ENCODE measurements around the gene GPRIN2. TPM values are rescaled to one million over a fixed set of nuclear protein-coding genes. Genes with fewer than 3 reads are reported as not detected.

Gene GPRIN2
- total RNA-seq, 6 experiments from 2014 or later = 0.19 to 0.84 (median 0.32) TPM

- 91% methylated on average over 5 of the region's 5 CpGs for WGBS (ENCODE audit: insufficient coverage, low coverage, low lambda C conversion rate, missing lambda C conversion rate)
- TF ChIP-seq CTCF (IDR thresholded peaks at IDR 0.05) = no peak
- DNase-seq = peak; percentile 8 to 47 (median 47)
- Histone ChIP-seq H3K27ac (no peak overlapping the region), H3K36me3 (no peaks in the 10 kb centered on the region), H3K27me3 (peaks cover 7 to 17% of the 10 kb centered on the region in 2 donors), H3K4me1 (peaks cover 0 to 10% (median 0%) of the 10 kb centered on the region in 4 donors), H3K9me3 (no peaks in the 10 kb centered on the region), H3K4me3 (no peak overlapping the region)
- intact Hi-C loops (cut with DNase I) = no loop called here
- ATAC-seq = no peak
These were observed 2.8 kb upstream of the GPRIN2 start for GRCh38 chr10:46559231-46559671.

GRCh38 chr10:46558392-46559185, 2.1 kb upstream of the GPRIN2 start:
- 42% methylated on average over 8 of the region's 9 CpGs for WGBS (ENCODE audit: insufficient coverage, low coverage, low lambda C conversion rate, missing lambda C conversion rate)
- Histone ChIP-seq H3K4me3 (no peak overlapping the region), H3K27me3 (peaks cover 7 to 17% of the 10 kb centered on the region in 2 donors), H3K36me3 (no peaks in the 10 kb centered on the region), H3K9me3 (no peaks in the 10 kb centered on the region), H3K4me1 (peaks cover 0 to 10% (median 0%) of the 10 kb centered on the region in 4 donors), H3K27ac (no peak overlapping the region)
- no peak for TF ChIP-seq CTCF (IDR thresholded peaks at IDR 0.05)
- no peak for TF ChIP-seq POLR2A (IDR thresholded peaks at IDR 0.05)
- DNase-seq = peak; percentile 23 to 57 (median 51)
- ATAC-seq = peak; percentile 49 to 87 (median 66)
- intact Hi-C loops (cut with DNase I) = no loop called here

- no peak for DNase-seq
- Histone ChIP-seq H3K9me3 (no peaks in the 10 kb centered on the region), H3K27ac (no peak overlapping the region), H3K4me1 (peaks cover 0 to 10% (median 0%) of the 10 kb centered on the region in 4 donors), H3K36me3 (no peaks in the 10 kb centered on the region), H3K4me3 (no peak overlapping the region), H3K27me3 (peaks cover 7 to 17% of the 10 kb centered on the region in 2 donors)
- no peak for TF ChIP-seq CTCF (IDR thresholded peaks at IDR 0.05)
- TF ChIP-seq POLR2A (IDR thresholded peaks at IDR 0.05) = no peak
- no peak for ATAC-seq
- WGBS (ENCODE audit: insufficient coverage, low coverage, low lambda C conversion rate, missing lambda C conversion rate) = 50% methylated on average over 1 of the region's 1 CpG
- intact Hi-C loops (cut with DNase I) = no loop called here
These were observed 1.6 kb upstream of the GPRIN2 start for GRCh38 chr10:46558122-46558391.

GRCh38 chr10:46557319-46558121, 1.1 kb upstream of the GPRIN2 start:
- Histone ChIP-seq H3K27me3 (peaks cover 7 to 17% of the 10 kb centered on the region in 2 donors), H3K27ac (no peak overlapping the region), H3K9me3 (no peaks in the 10 kb centered on the region), H3K4me1 (peaks cover 0 to 10% (median 0%) of the 10 kb centered on the region in 4 donors), H3K4me3 (no peak overlapping the region), H3K36me3 (no peaks in the 10 kb centered on the region)
- TF ChIP-seq CTCF (IDR thresholded peaks at IDR 0.05) (no peak), POLR2A (IDR thresholded peaks at IDR 0.05) (no peak)
- peak; percentile 28 to 68 (median 63) for DNase-seq
- peak in 1 of 4 donors; percentile 2 for ATAC-seq
- intact Hi-C loops (cut with DNase I) = no loop called here
- WGBS (ENCODE audit: insufficient coverage, low coverage, low lambda C conversion rate, missing lambda C conversion rate) = 91% methylated on average over 32 of the region's 33 CpGs
